H9 (cell line): ENCODE data around the gene PDCD6IP. TPM values are rescaled to one million over a fixed set of nuclear protein-coding genes. Genes with fewer than 3 reads are reported as not detected.

Experiments used
- DNase-seq: peaks from one replicate; pipeline ENCODE4 v3.0.0-alpha.2; 2017
- H2AFZ ChIP-seq: one replicate; pipeline ENCODE4 v1.6.1; 2013; ENCODE audit warnings: mild to moderate bottlenecking, low read length, control low read depth, moderate library complexity
- H2AK5ac ChIP-seq: 2 replicates; pipeline ENCODE4 v1.6.1; 2013; ENCODE audit warnings: low read length, control low read depth, mixed read lengths; ENCODE audit not compliant: insufficient read length
- H2BK120ac ChIP-seq: one replicate; pipeline ENCODE4 v1.6.1; 2013; ENCODE audit warnings: low read depth, mild to moderate bottlenecking, low read length, control low read depth, inconsistent platforms; ENCODE audit not compliant: poor library complexity, severe bottlenecking
- H2BK12ac ChIP-seq: 2 replicates; pipeline ENCODE4 v1.6.1; 2013; ENCODE audit warnings: low read length, control low read depth, mixed read lengths, low read depth; ENCODE audit not compliant: insufficient read length
- H2BK15ac ChIP-seq: 2 replicates; pipeline ENCODE4 v1.6.1; 2013; ENCODE audit warnings: low read depth, low read length, control low read depth
- H2BK20ac ChIP-seq: one replicate; pipeline ENCODE4 v1.6.1; 2013; ENCODE audit warnings: low read depth, mild to moderate bottlenecking, low read length, control low read depth, inconsistent platforms; ENCODE audit not compliant: poor library complexity, severe bottlenecking
- H2BK5ac ChIP-seq: 2 replicates; pipeline ENCODE4 v1.6.1; 2013; ENCODE audit warnings: low read length, control low read depth, mixed read lengths; ENCODE audit not compliant: insufficient read length
- H3K14ac ChIP-seq: 2 replicates; pipeline ENCODE4 v1.6.1; 2013; ENCODE audit warnings: low read length, control low read depth; ENCODE audit not compliant: insufficient read depth
- H3K18ac ChIP-seq: 2 replicates; pipeline ENCODE4 v1.6.1; 2013; ENCODE audit warnings: low read depth, mild to moderate bottlenecking, mixed read lengths, low read length, control low read depth; ENCODE audit not compliant: insufficient read length
- H3K23ac ChIP-seq: 2 replicates; pipeline ENCODE4 v1.6.1; 2013; ENCODE audit warnings: low read length, control low read depth, mixed read lengths, low read depth; ENCODE audit not compliant: insufficient read length
- H3K23me2 ChIP-seq: 2 replicates; pipeline ENCODE4 v1.6.1; 2013; ENCODE audit warnings: low read depth, mild to moderate bottlenecking, mixed read lengths, low read length, control low read depth; ENCODE audit not compliant: insufficient read length, poor library complexity, severe bottlenecking
- H3K27ac ChIP-seq: 2 replicates; pipeline ENCODE4 v1.5.1; 2013; ENCODE audit warnings: low read length, control low read depth, mixed read lengths, low read depth; ENCODE audit not compliant: insufficient read length
- H3K27me3 ChIP-seq: 2 replicates; pipeline ENCODE4 v1.6.1; 2013; ENCODE audit warnings: low read length, control low read depth, inconsistent platforms; ENCODE audit not compliant: insufficient read depth
- H3K4ac ChIP-seq: 2 replicates; pipeline ENCODE4 v1.6.1; 2013; ENCODE audit warnings: low read depth, mild to moderate bottlenecking, control low read depth, inconsistent platforms, low read length, moderate library complexity
- H3K4me1 ChIP-seq: 2 replicates; pipeline ENCODE4 v1.6.1; 2013; ENCODE audit warnings: low read length, control low read depth, inconsistent platforms; ENCODE audit not compliant: insufficient read depth
- H3K4me2 ChIP-seq: 2 replicates; pipeline ENCODE4 v1.6.1; 2013; ENCODE audit warnings: low read length, control low read depth, mixed read lengths; ENCODE audit not compliant: insufficient read length, insufficient read depth
- H3K56ac ChIP-seq: 2 replicates; pipeline ENCODE4 v1.6.1; 2013; ENCODE audit warnings: low read depth, mild to moderate bottlenecking, mixed read lengths, low read length, control low read depth; ENCODE audit not compliant: insufficient read length
- H3K79me1 ChIP-seq: 2 replicates; pipeline ENCODE4 v1.6.1; 2013; ENCODE audit warnings: low read depth, mild to moderate bottlenecking, moderate library complexity, low read length, control low read depth, inconsistent platforms; ENCODE audit not compliant: insufficient read depth, poor library complexity, severe bottlenecking
- H3K79me2 ChIP-seq: 2 replicates; pipeline ENCODE4 v1.6.1; 2013; ENCODE audit warnings: low read length, control low read depth, inconsistent platforms; ENCODE audit not compliant: insufficient read depth
- H3K9ac ChIP-seq: 2 replicates; pipeline ENCODE4 v1.6.1; 2013; ENCODE audit warnings: low read length, control low read depth, mixed read lengths; ENCODE audit not compliant: insufficient read length; ENCODE audit errors: extremely low read depth
- H3K9me3 ChIP-seq: one replicate; pipeline ENCODE4 v1.6.1; 2013; ENCODE audit warnings: low read depth, low read length, inconsistent platforms; ENCODE audit not compliant: control insufficient read depth
- H3T11ph ChIP-seq: one replicate; pipeline ENCODE4 v1.6.1; 2013; ENCODE audit warnings: mild to moderate bottlenecking, low read length, control low read depth, inconsistent platforms
- H4K20me1 ChIP-seq: one replicate; pipeline ENCODE4 v1.6.1; 2013; ENCODE audit not compliant: control insufficient read depth, insufficient read length, insufficient read depth
- H4K5ac ChIP-seq: 2 replicates; pipeline ENCODE4 v1.6.1; 2013; ENCODE audit warnings: low read depth, mild to moderate bottlenecking, mixed read lengths, low read length, control low read depth; ENCODE audit not compliant: insufficient read length
- H4K8ac ChIP-seq: replicated peaks from 2 replicates; pipeline ENCODE4 v1.6.1; 2013; ENCODE audit warnings: low read length, control low read depth, mixed read lengths, low read depth; ENCODE audit not compliant: insufficient read length
- H4K91ac ChIP-seq: 2 replicates; pipeline ENCODE4 v1.6.1; 2013; ENCODE audit warnings: low read depth, mild to moderate bottlenecking, moderate library complexity, mixed read lengths, low read length, control low read depth; ENCODE audit not compliant: insufficient read length
- H3K27ac Mint-ChIP-seq, 3 experiments: 2 replicates in 2 of 3; 3 replicates in 1 of 3; pipeline ENCODE4 v1.8.0; 2020 to 2021; ENCODE audit warnings: mixed read lengths in 3 of 3, mild to moderate bottlenecking in 1 of 3, moderate library complexity in 1 of 3
- H3K27me3 Mint-ChIP-seq: 2 replicates; pipeline ENCODE4 v1.8.0; 2021; ENCODE audit warnings: low read depth, mild to moderate bottlenecking, moderate library complexity, mixed read lengths
- H3K36me3 Mint-ChIP-seq, 3 experiments: 2 replicates in 2 of 3; 3 replicates in 1 of 3; pipeline ENCODE4 v1.8.0; 2020 to 2021; ENCODE audit warnings: low read depth in 3 of 3, mixed read lengths in 3 of 3; ENCODE audit not compliant: insufficient read depth in 1 of 3
- H3K4me1 Mint-ChIP-seq, 2 experiments: 2 replicates each; pipeline ENCODE4 v1.8.0; 2020; ENCODE audit warnings: mixed read lengths in 2 of 2
- H3K4me3 Mint-ChIP-seq, 2 experiments: 2 replicates in 1 of 2; 3 replicates in 1 of 2; pipeline ENCODE4 v1.8.0; 2020 to 2021; ENCODE audit warnings: mild to moderate bottlenecking in 2 of 2, mixed read lengths in 2 of 2, moderate library complexity in 1 of 2
- H3K9me3 Mint-ChIP-seq, 2 experiments: 2 replicates in 1 of 2; 3 replicates in 1 of 2; pipeline ENCODE4 v1.8.0; 2020; ENCODE audit warnings: mild to moderate bottlenecking in 2 of 2, mixed read lengths in 2 of 2, moderate library complexity in 1 of 2
- CTCF ChIP-seq: fragments of 200-600 bp; sonication (generic); conservative IDR thresholded peaks from 3 replicates; pipeline ENCODE4 v1.8.0; 2021; ENCODE audit warnings: antibody characterized with exemption, mild to moderate bottlenecking
- WGBS: extraction: QIAGEN DNeasy Blood & Tissue Kit; methylation state at CpG from one replicate; pipeline ENCODE4 v1.1.7; 2013; ENCODE audit warnings: missing lambda C conversion rate, low lambda C conversion rate, mixed read lengths; ENCODE audit not compliant: insufficient read length; ENCODE audit errors: extremely low coverage; 5-methylcytosine and 5-hydroxymethylcytosine counted together
- total RNA-seq: library from RNA; stranded (reverse); gene quantifications from 2 replicates; pipeline ENCODE4 v1.2.1, GENCODE V29; 2021

The PDCD6IP gene
- total RNA-seq, 1 experiment from 2014 or later: 109 TPM

GRCh38 chr3:33901862-33902563 lies 103.6 kb downstream of the PDCD6IP start:
- Histone ChIP-seq H3K9me3 (no peaks in the 10 kb centered on the region), H3K4ac (no peak overlapping the region), H3K23ac (no peak overlapping the region), H2AK5ac (no peak overlapping the region), H4K5ac (no peak overlapping the region), H3K27me3 (no peaks in the 10 kb centered on the region), H2BK20ac (no peak overlapping the region), H3K4me2 (no peak overlapping the region), H3T11ph (no peak overlapping the region), H3K23me2 (no peaks in the 10 kb centered on the region), H2BK5ac (no peak overlapping the region), H4K8ac (no peak overlapping the region), H3K14ac (no peak overlapping the region), H3K56ac (no peak overlapping the region), H3K79me1 (no peaks in the 10 kb centered on the region), H4K91ac (no peak overlapping the region), H2BK12ac (no peak overlapping the region), H3K9ac (no peak overlapping the region), H2AFZ (no peak overlapping the region), H2BK120ac (no peak overlapping the region), H3K18ac (no peak overlapping the region), H2BK15ac (no peak overlapping the region), H4K20me1 (no peaks in the 10 kb centered on the region), H3K79me2 (no peaks in the 10 kb centered on the region), H3K4me1 (no peaks in the 10 kb centered on the region), H3K27ac (no peak overlapping the region)
- no peak for DNase-seq
- no CpG with 5 or more reads among the region's 6 CpGs for WGBS
- peak overlapping the region in 1 of 3 experiments; percentile 50; a peak in 1 of 7 replicates for H3K27ac Mint-ChIP-seq
- H3K9me3 Mint-ChIP-seq: no peaks in the 10 kb centered on the region; a peak in 1 of 5 replicates
- no peak overlapping the region for H3K4me3 Mint-ChIP-seq
- no peaks in the 10 kb centered on the region for H3K27me3 Mint-ChIP-seq
- no peaks in the 10 kb centered on the region for H3K4me1 Mint-ChIP-seq
- no peaks in the 10 kb centered on the region for H3K36me3 Mint-ChIP-seq
- no peak for TF ChIP-seq CTCF
